Kidney tubule cell (primary cell): ENCODE results near the gene AGBL1.

ENCODE experiments used
- DNase-seq: peaks from one replicate; pipeline ENCODE4 v3.0.0-alpha.2; 2018; ENCODE audit warnings: low spot score

The AGBL1 gene

DNA sequence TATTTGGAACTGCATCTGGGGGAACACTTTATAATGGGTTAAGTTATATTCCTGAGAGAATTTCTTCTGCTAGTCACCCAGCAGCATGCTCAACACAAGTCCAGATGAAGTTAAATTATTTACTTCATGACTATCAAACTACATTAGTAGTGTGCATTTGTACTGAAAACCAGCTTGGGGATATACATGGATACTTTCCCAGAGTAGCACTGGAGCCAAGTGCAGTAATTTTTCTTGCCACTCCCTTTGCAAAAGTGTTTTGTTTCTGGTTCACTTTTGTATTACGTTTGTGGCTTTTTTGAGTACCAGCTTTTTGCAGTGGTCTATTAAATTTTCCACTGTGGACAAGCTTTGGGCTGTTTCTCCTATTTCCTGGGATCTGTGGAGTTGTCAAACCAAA is 243.0 kb downstream of the AGBL1 start:
- no peak for DNase-seq

DNA sequence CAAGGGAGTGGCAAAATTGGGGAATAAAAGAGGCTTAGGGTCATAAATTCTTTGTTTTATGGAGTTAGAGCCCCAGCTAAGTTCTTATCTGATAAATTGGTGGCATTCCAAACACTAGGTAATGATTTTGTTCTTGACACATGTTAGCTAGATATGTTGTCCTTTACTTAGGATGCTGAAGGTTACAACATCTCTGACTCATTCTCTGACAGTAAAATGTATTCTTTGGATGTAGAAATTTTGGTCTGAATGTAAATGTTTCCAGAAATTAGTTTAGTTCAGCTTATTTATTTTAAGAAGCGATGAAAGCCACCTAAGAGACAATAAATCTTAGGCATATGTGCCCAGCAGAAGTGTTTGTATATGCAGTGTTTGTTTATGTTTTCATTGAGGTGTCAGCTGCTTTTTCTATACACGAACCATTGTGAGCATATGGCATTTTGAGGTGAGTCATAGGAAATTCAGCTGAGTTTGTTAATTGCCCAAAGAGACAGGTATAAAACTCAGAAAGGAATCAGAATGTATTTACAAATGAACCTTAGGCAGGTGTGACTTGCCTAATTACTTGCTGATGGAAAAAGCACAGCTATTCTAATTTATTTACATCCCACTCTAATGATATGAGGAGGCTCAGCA is 247.7 kb downstream of the AGBL1 start:
- no peak for DNase-seq

DNA sequence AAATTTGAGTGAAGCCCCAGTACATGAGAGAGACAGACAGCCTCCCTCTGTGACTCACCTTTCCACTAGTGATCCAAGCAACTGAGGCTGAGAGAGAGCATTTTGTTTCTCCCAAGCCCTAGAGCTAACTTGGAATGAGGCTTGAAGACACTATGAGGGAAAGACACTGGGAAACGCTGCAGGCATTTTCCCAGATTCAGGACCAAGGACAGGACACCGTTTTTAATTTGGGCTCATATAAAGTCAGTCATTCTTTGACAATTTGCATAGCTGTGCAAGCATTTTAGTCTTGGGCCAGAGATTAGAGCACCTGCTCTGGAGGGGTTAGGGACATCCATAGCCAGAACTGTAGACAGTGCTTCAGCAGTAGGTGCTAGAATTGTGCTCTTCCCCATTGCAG is 249.0 kb downstream of the AGBL1 start:
- no peak for DNase-seq

DNA sequence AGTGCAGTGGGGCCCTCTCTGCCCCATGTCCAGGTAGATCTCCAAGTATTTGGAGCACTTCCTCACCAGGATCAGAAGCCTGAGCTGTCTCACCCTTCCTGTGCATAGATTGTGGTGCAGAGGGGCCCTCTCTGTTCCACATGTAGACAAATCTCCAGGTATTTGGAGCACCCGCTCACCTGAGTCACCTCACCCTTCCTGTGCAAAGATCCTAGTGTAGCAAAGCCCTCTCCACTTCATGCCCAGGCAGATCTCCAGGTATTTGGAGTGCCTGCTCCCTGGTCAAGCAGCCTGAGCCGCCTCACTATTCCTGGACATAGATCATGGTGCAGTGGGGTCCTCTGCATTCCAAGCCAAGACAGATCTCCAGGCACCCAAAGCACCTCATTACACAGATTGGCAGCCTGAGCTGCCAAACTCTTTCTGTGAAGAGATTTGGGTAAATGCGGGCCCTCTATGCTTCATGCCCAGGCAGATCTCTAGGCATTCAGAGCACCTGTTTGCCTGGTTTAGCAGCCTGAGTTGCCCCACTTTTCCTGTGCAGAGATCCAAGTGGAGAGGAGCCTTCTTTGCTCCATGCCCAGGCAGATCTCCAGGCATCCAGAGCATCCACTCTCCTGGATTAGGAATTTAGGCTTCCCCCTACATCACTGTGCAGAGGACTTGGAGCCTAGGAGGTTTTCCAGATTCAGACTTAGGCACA is 249.8 kb downstream of the AGBL1 start:
- no peak for DNase-seq

DNA sequence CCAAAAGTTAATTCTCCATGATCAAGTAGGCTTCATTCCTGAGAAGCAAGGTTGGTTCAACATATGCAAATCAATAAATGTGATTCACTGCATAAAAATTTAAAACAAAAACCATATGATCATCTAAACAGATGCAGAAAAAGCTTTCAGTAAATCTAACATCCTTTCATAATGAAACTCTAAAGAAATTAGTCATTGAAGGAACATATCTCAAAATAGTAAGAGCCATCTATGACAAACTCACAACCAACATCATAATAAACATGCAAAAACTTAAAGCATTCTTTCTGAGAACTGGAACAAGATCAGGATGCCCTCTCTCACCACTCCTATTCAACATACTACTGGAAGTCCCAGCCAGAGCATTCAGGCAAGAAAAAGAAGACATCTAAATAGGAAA is 254.1 kb downstream of the AGBL1 start:
- DNase-seq, result no peak

DNA sequence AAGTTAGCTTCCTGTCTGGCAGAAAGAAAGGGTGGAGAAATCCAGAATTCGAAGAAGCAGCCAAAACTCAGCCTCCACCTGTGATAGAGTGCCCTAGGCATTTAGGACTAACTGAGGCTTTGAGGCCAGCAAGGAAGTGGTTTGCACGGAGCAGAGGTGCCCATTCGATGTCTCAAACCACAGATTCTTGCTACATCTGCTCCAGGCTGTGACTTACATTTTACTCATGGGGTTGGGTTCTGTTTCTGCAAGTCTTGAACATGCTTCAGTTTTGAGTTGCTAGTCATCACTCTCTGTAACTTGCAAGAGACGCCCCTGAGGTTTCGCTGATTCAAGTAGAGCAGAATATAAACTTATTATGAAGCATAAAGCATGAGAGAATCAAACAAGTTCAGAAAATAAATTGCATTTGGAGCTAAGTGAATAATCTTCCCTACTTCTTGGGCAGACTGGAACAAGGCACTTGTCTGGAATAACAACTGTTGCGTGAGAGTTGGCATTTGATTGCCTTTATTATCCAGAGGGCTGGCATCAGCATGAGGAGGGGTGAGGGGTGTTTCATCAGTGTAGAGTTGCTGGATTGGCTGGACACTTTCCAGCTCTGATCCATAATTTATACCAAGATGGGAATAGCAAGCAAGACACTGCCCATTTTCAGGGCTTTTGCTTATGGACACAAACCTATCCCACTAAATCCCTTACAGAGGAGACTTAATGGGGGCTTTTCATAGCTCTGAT is 256.5 kb downstream of the AGBL1 start:
- no peak for DNase-seq

DNA sequence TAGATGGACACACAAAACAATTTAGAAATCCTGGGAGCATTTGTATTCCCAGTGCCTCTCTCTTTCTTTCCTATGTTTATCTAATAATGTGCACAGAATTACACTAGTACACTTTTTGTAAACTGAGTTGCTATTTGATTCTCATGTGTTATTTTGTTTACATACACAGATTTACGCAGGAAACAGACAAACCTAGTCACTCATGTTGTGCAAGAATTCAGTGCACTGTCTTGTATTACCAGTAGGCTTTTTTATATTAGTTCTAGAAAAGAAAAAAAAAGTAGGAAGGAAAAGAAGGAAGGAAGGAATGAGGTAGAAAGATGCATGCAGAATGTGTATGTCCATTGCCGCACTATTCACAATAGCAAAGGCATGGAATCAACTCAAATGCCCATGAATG is 257.4 kb downstream of the AGBL1 start:
- DNase-seq, result no peak

DNA sequence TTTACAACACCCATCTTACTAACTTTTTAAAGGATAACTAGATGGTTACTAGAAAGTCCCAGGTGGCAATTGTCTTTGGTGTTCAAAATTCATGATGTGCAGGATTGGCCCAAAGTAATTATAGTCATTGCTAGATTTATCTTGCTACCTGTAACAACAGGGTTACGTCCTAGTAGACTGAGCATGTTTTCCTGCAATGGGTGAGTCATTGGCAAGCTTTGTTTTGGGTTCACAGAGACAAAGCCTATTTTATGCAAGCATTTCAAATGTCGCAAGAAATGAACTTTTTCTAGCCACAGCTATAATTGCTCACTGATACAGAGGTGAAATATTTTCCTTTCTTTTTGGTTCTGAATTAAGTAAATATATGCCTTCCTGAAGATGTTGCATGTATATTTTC is 267.6 kb downstream of the AGBL1 start:
- no peak for DNase-seq

DNA sequence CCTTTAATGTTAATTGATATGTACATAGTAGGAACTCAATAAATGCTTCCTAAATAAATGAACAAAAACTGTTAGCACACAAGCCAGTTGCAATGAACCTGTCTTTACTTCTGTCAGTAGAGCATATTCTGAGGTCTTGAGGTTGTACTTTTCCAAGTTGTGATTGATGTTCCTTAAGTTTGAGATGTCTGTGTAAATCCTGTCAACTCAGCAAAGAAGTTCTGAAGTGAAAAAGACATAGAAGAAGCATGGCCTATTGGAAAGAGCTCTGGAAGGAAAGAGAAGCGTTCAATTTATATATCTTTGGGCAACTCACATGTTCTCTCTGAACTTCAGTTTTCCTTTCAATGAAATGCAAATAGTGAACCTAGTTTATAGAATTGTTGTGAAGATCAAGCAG is 269.9 kb downstream of the AGBL1 start:
- no peak for DNase-seq

DNA sequence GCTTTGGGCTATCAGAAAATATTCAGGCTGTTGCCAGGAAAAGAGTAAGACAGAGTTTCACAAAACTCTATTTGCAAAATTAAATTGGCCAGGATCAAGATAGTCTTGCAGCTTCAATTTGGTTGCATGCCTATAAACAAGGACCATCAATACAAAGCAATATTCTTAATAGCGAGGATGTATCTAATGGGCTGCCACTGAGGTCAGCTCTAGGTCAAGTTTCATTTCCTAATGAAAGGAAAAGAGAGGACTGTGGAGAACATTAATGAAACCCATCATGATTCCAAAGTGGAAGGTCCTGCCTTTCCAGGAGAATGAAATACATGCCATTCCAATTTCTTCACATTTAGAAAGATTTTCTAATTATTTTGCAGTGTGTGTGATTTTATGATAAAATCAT is 273.5 kb downstream of the AGBL1 start:
- no peak for DNase-seq

DNA sequence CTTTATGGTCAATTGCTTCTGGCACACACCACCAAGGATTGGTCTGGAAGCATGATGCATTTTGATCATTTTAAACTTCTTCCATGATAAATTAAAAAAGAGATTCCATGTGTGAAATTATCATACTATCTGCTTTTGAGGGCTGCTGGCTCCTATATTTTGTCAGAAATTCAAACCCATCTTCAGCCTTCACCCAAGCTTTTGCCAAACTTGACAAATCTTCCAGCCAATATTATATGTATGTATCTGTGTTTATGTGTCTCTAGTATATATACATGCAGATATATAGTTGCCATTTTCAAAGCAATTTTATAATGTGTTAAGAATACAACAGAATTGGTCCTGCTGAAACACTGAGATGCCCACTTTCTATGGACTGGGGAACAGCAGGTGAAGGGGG is 275.7 kb downstream of the AGBL1 start:
- no peak for DNase-seq

DNA sequence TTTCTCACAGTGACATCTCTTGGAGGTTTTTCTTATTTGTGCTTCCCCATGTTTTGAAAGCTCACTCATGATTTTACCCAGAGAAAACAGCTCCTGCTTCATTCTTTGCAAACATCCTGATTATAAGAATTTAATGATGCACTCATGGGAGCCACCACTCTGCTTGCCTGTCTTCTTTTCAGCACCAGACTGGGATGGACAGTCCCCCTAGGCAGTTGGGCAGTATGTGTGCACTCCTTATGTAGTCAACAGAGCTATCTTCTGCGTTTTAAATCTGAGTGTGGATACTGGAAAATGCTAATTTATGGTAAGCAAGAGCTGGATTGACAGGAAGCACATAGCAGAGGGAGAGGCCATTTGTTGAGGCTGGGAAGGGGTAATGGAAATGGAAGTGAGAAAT is 276.1 kb downstream of the AGBL1 start:
- DNase-seq, result no peak

DNA sequence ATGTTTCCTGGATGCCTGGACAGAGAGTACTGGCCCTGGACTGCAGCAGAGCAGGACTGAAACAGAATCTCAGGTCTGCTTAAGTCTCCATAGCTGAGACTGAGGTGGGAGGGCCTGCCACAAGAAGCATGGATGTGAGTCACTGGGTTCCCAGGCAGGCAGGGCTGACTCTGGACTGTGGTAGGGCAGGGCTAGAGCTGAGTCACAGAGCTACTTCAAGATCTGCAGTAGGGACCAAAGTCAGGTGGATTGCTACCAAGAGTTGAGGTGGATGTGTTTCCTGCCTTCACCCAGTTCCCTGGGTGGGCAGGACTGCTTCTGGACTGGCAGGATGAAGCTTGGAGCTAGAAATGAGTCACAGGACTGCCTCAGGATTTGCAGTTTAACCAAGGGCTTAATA is 282.9 kb downstream of the AGBL1 start:
- peak; percentile 33 for DNase-seq

DNA sequence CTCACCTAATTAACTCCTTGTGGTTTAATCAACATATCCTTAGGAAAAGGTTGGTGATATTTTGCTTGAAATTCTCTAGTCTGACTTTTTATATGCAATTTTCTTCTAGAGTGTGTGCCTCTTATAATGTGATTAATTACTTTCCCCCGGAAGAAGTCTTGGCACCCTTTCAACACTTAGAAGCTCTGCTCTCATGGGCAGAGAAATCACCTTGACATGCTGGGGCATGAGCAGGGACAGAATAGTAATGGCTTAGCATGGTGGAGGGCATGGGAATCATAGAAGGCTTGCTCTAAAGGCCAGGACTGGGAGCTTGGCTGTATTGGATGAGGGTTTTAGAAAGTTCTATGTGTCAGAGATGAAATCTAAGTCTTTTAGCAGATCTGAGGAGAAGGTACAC is 293.5 kb downstream of the AGBL1 start:
- DNase-seq, result no peak

DNA sequence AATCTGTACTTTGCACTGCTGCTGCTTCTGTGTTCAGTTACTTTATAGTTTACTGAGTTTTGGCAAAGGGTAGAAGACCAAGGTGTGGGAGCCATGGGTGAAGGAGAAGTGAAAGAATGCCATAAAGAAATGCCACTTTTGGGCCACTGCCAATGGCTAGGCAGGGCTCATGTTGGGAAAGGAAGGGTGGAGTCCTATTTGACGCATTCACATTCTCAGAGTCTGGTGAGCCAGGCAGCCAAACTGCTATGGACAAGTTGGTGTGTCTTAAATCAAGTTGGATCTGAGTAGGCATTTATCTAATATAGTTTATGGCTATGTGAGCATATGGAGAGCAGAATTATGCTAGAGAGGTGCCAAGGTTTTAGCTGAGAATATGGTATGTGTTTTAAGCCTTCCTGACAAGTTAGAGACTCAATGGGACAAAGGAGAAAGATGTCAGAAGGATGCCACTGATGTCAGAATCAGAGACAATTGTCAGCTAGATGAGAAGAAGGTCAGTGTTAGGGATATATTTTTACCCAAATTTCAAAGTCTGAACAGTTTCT is 296.1 kb downstream of the AGBL1 start:
- no peak for DNase-seq

DNA sequence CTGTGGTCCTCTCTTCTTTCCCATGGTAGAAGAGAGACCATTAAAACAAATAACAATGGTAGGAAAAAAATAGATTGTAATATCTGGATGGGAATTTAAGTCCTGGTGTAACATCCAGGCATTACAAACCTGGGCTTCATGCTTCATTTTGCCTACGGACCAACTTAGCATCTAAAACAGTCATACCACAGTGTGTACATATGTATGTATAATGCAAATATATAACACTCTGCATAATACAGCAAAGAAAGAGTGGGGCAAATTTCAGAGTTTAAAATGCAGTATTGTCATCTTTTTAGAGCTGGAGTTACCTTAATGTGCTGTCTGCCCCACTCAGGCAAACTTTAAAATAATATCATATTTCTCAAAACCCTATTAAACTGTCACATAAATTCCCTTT is 298.2 kb downstream of the AGBL1 start:
- no peak for DNase-seq

DNA sequence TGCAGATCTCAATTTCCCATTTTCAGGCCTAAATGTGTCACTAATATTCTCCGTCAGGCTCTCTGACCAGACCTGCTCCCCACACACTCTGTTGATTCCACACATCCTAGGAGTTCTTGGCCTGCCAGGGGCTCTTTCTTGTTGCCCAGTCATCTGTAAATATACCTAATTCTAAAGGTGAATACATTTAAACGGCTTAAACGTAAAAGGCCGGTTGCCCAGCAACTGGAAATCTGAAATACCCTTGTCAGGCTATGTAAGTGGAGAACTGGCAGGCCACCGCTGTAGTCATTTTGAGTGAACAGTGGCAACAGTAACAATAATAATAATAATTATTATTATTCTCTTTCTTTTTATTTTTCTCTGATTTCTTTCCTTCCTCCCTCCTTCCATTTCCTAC is 302.7 kb downstream of the AGBL1 start:
- DNase-seq, result no peak

DNA sequence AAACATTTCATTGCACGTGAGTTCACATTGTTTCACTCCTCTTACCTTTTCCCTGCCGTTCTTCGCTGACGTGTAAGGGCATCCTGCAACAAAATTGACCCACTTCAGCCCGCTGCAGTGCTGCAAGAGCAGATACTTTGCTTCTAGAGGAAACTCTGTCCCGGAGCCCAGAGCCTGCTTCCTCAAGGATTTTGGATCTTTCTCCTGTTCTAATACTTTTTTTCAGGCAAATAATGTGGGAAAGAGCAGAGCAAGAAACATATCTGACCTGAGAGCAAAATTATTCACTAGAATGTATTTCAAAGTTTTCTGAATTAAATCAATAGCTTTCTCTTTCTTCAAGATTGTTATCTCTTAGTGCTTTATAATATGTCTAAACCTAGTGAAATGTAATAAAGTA is 303.9 kb downstream of the AGBL1 start:
- DNase-seq, result no peak

DNA sequence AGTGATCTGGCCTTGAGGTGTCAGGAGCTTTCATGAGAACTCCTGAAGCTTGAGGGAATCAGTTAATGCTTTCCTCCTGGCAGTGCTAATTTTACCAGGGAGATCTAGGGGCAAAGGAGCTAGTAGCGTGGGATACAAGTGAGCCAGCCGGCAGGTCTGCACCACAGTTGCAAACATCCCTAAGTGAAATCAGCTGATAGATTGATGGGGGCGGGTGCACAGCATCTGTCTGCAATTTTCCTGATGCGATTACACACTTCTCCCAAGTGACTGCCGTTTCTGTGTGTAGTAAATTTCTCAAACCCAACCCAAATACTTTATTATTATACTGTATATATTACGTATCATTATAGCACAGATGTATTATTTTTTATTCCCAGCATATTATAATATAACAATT is 304.5 kb downstream of the AGBL1 start:
- DNase-seq, result no peak

DNA sequence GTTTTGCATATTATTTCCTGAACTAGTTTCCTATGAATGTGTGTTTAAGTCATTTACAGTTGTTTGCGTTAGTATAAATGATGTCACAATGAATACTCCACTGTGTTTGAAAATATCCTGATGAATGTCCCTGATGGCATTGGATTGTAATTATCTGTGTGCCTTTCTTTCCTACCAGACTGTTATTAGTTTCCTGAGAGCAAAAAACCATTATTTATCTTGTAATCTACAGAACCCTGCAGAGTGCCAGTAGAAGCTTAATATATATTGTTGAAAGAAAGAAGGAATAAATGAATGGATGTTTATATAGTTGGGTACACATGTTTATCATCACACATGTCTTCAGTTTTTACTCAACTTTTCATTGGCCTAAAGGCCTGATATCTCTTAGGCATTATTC is 312.6 kb downstream of the AGBL1 start:
- DNase-seq, result no peak

DNA sequence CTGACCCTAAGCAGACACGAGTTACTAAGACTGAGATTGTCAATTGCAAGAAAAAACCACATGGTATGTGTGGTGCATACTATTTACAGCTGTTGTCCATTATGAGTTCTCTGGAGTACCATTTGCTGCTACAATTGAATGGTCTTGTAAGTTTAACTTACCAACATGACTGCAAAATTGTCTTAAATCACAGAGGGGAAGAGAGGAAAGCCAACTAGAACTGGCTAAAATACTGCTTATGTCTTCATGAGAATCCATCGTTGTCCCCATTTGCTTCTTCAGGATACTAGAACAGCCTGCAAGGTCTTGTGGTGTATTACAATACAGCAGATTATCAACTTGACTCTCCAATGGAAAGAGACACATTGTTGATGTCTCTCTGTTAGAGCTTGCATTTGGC is 313.2 kb downstream of the AGBL1 start:
- DNase-seq, result no peak

DNA sequence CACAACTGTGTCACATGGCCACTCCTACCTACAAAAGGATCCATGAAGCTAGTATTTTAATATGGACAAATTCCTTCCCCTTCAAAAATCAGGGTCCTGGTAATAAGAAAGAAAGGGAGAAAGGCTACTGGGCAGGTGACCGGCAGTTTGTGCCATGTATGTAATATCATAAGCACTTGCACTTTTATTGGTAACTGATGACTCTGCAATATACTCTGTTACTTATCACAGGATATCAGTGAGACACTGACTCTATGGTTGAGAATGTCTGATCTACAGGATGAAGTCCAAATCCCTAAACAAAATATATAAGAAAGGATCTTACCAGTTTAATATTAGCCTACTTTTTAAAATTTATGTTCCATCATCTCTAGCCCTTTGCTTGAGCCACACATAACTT is 315.2 kb downstream of the AGBL1 start:
- no peak for DNase-seq
